ENCODE data around the gene PLB1.

- TF ChIP-seq, protein P1, sequence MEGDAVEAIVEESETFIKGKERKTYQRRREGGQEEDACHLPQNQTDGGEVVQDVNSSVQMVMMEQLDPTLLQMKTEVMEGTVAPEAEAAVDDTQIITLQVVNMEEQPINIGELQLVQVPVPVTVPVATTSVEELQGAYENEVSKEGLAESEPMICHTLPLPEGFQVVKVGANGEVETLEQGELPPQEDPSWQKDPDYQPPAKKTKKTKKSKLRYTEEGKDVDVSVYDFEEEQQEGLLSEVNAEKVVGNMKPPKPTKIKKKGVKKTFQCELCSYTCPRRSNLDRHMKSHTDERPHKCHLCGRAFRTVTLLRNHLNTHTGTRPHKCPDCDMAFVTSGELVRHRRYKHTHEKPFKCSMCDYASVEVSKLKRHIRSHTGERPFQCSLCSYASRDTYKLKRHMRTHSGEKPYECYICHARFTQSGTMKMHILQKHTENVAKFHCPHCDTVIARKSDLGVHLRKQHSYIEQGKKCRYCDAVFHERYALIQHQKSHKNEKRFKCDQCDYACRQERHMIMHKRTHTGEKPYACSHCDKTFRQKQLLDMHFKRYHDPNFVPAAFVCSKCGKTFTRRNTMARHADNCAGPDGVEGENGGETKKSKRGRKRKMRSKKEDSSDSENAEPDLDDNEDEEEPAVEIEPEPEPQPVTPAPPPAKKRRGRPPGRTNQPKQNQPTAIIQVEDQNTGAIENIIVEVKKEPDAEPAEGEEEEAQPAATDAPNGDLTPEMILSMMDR (IDR thresholded peaks at IDR 0.05; ENCODE audit: poor library complexity, severe bottlenecking), result no peak
- TF ChIP-seq SMC3 (conservative IDR thresholded peaks at IDR 0.05; ENCODE audit: poor library complexity), result no peak
These were observed 25.8 kb upstream of the PLB1 start for GRCh38 chr2:28469947-28470535.

Data from neural cell (in vitro differentiated cells).